ENCODE data around the gene WDR20. TPM values are rescaled to one million over a fixed set of nuclear protein-coding genes. Genes with fewer than 3 reads are reported as not detected.
A peak's percentile ranks its signal among the peaks of the same experiment; 100 is the strongest.

Gene WDR20
- total and polyA plus RNA-seq, 2 of the 8 experiments (the other 6 are each of a cell fraction or from before 2014, with no cell fraction given): 11.2 to 26.7 TPM

DNA sequence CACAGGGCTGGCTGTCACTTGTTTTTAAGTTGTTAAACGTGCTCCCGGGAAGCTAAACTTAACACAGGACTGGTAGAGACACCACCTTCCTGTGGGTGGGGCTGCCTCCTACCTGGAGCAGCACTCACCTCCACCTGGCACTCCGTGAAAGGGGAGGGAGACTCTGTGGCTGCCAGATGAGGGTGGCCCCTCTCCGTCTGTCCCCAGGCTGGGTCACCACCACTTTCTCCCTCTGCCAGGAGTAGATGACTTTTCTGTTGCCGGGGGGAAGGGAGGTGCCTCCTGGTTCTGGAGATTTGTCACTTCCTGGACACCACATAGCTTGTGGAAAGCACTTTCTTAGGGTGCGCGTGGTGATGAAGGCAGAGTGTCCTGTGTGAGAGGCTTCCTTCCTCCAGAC lies 81.3 kb downstream of the WDR20 start (continued):
- TF ChIP-seq, protein P1, sequence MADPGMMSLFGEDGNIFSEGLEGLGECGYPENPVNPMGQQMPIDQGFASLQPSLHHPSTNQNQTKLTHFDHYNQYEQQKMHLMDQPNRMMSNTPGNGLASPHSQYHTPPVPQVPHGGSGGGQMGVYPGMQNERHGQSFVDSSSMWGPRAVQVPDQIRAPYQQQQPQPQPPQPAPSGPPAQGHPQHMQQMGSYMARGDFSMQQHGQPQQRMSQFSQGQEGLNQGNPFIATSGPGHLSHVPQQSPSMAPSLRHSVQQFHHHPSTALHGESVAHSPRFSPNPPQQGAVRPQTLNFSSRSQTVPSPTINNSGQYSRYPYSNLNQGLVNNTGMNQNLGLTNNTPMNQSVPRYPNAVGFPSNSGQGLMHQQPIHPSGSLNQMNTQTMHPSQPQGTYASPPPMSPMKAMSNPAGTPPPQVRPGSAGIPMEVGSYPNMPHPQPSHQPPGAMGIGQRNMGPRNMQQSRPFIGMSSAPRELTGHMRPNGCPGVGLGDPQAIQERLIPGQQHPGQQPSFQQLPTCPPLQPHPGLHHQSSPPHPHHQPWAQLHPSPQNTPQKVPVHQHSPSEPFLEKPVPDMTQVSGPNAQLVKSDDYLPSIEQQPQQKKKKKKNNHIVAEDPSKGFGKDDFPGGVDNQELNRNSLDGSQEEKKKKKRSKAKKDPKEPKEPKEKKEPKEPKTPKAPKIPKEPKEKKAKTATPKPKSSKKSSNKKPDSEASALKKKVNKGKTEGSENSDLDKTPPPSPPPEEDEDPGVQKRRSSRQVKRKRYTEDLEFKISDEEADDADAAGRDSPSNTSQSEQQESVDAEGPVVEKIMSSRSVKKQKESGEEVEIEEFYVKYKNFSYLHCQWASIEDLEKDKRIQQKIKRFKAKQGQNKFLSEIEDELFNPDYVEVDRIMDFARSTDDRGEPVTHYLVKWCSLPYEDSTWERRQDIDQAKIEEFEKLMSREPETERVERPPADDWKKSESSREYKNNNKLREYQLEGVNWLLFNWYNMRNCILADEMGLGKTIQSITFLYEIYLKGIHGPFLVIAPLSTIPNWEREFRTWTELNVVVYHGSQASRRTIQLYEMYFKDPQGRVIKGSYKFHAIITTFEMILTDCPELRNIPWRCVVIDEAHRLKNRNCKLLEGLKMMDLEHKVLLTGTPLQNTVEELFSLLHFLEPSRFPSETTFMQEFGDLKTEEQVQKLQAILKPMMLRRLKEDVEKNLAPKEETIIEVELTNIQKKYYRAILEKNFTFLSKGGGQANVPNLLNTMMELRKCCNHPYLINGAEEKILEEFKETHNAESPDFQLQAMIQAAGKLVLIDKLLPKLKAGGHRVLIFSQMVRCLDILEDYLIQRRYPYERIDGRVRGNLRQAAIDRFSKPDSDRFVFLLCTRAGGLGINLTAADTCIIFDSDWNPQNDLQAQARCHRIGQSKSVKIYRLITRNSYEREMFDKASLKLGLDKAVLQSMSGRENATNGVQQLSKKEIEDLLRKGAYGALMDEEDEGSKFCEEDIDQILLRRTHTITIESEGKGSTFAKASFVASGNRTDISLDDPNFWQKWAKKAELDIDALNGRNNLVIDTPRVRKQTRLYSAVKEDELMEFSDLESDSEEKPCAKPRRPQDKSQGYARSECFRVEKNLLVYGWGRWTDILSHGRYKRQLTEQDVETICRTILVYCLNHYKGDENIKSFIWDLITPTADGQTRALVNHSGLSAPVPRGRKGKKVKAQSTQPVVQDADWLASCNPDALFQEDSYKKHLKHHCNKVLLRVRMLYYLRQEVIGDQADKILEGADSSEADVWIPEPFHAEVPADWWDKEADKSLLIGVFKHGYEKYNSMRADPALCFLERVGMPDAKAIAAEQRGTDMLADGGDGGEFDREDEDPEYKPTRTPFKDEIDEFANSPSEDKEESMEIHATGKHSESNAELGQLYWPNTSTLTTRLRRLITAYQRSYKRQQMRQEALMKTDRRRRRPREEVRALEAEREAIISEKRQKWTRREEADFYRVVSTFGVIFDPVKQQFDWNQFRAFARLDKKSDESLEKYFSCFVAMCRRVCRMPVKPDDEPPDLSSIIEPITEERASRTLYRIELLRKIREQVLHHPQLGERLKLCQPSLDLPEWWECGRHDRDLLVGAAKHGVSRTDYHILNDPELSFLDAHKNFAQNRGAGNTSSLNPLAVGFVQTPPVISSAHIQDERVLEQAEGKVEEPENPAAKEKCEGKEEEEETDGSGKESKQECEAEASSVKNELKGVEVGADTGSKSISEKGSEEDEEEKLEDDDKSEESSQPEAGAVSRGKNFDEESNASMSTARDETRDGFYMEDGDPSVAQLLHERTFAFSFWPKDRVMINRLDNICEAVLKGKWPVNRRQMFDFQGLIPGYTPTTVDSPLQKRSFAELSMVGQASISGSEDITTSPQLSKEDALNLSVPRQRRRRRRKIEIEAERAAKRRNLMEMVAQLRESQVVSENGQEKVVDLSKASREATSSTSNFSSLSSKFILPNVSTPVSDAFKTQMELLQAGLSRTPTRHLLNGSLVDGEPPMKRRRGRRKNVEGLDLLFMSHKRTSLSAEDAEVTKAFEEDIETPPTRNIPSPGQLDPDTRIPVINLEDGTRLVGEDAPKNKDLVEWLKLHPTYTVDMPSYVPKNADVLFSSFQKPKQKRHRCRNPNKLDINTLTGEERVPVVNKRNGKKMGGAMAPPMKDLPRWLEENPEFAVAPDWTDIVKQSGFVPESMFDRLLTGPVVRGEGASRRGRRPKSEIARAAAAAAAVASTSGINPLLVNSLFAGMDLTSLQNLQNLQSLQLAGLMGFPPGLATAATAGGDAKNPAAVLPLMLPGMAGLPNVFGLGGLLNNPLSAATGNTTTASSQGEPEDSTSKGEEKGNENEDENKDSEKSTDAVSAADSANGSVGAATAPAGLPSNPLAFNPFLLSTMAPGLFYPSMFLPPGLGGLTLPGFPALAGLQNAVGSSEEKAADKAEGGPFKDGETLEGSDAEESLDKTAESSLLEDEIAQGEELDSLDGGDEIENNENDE (IDR thresholded peaks at IDR 0.05; ENCODE audit: insufficient replicate concordance, low read length): no peak
- peak in 1 of 2 experiments; percentile 19; a peak in 1 of 4 replicates for TF ChIP-seq RAD21 (IDR thresholded peaks at IDR 0.05 in 1 of 2, conservative IDR thresholded peaks at IDR 0.05 in 1 of 2; ENCODE audit: low read depth in 2 of 2, low read length in 2 of 2)
- TF ChIP-seq, protein P2, sequence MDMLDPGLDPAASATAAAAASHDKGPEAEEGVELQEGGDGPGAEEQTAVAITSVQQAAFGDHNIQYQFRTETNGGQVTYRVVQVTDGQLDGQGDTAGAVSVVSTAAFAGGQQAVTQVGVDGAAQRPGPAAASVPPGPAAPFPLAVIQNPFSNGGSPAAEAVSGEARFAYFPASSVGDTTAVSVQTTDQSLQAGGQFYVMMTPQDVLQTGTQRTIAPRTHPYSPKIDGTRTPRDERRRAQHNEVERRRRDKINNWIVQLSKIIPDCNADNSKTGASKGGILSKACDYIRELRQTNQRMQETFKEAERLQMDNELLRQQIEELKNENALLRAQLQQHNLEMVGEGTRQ (IDR thresholded peaks at IDR 0.05; ENCODE audit: low read length): no peak
- TF ChIP-seq, protein P3, sequence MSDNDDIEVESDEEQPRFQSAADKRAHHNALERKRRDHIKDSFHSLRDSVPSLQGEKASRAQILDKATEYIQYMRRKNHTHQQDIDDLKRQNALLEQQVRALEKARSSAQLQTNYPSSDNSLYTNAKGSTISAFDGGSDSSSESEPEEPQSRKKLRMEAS (IDR thresholded peaks at IDR 0.05): 0 out of 2 replicates have a peak, but pooled peaks have one; percentile 13
